HG03097 (cell line): ENCODE data around the gene HIF3A.
"Not testable (repeated sequence)": the region's sequence is repeated elsewhere in the genome, so short reads cannot be mapped to it uniquely, and the experiment has no call there.

Source experiments
- ATAC-seq: cut with Tn5 transposase; IDR thresholded peaks from one replicate; pipeline ENCODE4 v1.9.1; 2021; ENCODE audit not compliant: unreplicated experiment, low FRiP score

Gene HIF3A

DNA sequence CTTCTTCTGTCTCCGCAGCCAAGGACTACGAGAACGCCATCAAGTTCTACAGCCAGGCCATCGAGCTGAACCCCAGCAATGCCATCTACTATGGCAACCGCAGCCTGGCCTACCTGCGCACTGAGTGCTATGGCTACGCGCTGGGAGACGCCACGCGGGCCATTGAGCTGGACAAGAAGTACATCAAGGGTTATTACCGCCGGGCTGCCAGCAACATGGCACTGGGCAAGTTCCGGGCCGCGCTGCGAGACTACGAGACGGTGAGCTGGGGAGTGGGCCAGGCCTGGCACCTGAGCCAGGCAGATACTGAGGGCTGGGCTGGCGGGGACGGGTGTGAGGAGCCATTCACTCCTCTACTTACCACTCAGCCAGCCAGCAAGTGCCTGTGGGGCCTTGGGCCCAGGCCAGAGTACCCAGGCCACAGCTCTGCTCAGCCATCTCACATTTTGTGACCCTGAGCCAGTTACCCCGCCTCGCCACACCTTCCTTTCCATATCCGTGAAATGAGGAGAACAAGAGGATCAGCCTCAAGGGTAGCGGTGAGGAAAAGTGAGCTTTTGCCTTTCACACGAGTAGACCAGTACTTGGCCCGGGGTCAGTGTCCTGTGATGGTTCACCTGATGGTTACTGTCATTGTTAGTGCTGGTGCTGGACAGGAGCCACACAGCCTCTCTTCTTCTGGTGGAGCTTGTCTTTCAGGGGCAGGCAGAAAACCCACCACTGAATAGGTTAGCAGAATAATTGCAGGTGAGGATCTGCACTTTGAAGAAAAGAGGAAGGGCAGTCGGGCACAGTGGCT, 57.1 kb downstream of the HIF3A start:
- no peak for ATAC-seq

DNA sequence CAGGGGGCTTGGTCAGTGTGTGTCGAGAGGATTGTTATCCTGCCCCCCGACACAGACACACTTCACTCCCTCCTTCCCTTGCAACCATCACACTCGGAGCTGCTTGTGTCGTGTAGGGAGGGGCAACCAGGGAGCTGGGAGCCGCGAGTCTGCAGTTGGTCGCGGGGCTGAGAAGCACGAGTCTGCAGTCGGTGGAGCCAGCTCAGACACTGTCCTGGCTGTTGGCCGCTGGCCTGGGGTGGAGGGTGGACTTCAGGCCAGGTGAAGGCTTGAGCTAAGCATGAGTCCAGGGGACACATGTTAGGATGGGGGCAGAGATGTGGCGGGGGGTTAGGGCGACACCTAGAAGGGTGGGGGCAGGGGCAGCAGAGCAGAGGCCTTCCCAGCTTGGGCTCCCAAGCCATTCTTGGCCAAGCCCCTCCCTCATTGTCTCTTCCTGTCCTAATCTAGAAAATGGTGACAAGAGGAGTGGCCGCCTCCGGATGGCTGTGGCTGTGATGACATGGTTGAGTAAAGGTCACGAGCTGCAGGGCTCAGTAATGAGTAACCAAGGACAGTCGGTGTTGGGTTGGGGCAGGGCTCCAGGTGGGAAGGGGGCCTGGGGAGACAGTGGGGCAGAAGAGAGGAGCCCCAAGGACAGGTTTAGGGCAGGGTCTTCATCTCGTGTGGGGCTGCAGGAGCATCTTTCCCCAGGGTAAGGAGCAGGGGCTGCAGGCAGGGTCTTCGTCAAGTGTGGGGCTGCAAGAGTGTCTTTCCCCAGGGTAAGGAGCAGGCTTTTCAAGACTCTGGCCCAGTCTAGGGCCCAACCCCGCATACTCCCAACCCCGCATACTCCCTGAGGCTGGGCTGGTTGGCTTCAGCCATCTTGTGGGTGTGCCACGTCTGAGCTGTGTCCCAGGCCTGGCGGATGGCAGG, 58.6 kb downstream of the HIF3A start:
- no peak for ATAC-seq

DNA sequence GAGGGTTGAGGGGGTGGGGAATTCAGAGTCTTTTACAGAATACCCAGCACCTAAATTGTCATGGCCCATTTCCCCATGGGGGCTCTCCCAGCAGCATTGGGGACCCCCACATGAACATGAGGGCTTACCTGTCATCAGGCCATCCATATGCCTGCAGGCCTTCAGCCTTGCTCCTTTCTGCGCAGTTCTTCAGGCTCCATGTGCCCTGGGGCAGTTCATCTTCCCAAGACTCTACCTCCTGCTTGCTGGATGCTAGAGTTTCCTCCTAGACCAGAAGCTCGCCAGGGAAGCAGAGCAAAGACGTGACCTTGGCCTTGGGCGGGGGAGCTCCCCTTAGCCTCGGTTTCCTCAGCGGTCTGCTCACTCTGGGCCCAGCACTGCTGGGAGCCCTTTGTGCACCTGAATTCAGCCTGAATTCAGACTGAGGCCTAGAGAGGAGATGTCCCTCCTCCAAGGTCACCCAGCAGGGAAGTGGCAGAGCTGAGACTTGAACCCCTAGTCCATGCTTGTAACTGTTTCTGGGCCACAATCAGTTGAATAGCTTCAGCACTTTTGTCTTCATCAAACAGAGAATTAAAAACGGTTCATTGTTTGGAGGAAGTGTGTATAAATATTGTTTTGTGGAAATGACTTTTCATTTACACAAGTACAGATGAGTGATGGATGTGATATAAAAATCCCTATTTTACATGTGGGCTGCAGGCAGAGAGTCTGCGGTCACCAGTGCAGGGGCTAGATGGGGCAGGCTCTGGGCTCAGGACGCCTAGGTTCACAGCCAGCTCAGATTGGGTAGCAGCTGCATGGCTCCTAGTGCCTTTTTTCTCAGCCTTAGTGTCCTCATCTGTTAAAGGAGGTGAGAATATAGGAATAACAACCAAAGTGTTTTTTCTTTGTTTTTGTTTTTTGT, 59.6 kb downstream of the HIF3A start:
- ATAC-seq, result no peak

DNA sequence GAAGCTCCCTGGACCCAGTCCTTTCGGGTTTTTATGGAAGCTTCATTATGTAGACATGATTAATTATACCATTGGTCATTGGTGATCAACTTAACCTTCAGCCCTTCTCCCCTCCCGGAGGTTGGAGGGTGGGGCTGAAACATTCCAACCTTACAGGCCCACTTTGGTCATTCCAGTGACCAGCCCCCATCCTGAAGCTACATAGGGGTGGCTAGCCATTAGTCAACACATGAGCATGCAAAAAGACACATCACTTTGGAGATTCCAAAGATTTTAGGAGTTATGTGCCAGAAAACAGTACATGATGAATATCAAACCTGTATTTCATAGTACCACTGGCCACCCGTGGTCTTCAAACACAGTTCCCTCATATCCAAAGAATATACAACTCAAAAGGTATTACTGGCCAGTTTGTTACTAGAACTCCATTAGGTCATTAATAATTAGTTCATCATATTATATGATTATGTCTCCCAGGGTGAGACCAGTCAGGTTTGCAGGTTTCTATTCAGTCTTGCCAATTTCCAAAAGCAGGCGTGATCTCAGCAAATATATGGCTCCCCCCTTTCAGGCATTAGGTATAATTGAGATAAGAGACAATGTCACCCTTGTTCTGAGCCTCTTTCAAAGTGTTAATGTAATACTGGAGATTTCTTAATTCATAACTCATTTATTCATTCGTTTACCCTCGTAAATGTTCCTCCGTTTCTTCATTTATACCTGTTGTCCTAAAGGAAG, 61.2 kb downstream of the HIF3A start:
- no peak for ATAC-seq

DNA sequence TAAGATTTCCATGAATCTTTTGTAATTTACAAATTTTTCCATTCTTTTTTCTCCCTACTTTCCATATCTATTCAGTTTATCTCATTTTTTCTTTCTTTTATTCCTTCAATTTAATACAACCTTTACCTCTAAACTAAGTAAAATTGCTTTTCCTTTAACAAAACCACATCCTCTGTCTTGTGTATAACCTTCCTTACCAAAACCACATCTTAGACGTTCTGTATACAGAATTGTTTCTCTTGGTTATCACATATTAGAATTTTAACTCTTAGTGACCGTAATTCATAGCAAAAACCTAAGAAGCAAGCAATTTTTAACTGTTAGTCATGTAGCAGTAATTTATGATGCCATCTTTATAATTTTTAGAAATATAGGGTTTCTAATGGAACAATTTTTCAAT, 65.1 kb downstream of the HIF3A start:
- ATAC-seq, result no peak

DNA sequence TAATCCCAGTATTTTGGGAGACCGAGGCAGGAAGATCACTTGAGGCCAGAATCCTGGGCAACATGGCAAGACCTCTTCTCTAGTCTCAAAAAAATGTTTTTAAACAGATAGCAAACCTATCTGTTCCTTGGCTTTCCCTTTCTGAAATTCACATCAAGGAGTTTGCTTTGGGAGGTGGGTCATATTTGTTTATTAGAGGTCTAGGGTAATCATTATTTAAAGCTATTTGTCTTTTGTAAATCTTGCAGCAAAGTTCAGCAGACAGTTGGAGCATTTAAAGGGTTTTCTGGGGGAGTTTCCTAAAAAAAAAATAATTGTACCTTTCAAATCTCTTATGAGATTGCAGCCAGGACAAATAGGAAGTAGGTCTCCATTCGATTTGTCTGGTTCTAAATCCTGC, 67.5 kb downstream of the HIF3A start:
- no peak for ATAC-seq

DNA sequence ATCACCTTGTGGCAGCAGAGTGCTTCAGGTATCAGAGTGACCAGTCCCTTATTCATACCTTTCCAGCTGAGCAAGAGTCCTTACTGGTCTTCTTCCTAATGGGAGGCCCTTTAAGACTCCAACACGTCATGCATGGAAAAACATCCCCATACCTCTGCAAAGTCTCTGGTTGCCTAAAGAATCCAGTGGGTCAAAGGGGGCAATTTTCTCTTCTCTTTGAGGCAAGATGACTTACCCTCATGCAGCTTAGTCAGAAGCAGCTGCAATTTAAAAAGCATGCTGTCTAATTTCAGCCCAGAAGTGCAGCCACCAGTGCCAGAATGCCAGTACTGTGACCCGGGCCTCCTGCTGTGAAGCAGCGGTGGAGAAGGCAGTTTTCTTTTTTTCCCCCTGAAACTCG, 68.7 kb downstream of the HIF3A start:
- ATAC-seq, result no peak

DNA sequence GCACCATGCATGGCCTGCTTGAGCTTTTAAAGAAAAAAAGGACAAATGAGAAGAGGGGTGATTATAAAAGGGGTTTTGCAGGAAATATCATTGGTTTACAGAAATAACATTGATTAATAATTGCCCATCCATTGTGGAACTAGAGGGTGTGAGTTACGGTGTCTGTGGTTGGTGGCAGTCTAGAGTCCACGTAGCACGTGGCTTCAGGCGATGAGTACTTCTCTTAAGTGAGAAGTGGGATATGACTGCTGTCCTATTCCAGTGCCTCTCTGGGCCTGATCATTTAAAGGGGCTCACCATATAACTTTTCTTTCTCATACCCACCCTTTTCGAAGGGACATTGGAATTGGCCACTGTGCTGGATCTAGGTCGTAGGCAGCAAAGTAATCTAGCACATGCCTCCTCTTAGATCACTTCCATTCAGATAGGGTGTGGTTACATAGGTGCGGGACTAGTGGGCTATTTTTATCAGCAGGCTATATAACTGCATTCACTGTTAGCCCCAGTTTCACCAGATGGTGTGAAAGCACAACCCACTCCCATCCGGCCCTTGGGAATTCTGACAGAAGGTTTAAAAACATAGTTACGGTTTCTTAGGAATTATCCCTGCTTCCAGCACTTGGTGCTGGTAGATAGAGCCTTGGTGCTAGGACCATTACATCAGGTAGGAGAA, 69.9 kb downstream of the HIF3A start:
- ATAC-seq, result no peak

DNA sequence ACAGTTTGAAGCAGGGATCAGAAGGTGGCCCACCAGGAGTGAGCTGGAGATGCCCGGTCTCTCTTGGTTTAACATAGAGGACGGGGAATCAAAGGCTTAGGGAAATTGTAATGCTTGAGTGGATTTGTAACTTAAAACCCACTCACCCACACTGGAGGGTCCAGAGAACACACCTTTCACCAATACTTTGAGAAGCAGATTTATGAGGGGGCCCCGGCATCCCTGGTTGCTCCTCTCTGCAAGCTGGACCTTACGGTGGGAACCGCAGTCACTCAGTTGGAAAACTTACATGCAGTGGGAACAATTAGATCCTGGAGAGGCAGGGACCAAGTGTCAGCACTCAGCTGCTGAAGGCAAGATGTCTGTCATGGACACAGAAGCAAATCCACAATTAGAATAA, 70.6 kb downstream of the HIF3A start:
- no peak for ATAC-seq

DNA sequence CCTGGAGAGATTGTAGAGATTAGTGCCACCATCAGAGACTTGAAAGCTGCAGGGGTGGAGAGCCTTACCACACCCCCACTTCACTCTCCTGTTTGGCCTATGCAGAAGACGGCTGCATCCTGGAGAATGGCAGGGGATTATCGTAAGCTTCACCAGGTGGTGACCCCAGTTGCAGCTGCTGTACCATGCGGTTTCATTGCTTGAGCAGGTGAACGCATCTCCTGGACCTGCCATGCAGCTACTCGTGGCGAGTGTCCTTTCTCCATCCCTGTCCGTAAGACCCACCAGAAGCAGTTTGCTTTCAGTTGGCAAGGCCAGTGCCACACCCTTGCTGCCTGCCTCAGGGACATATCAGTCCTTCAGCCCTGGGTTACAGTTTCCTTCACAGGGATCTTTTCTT, 71.3 kb downstream of the HIF3A start:
- no peak for ATAC-seq

DNA sequence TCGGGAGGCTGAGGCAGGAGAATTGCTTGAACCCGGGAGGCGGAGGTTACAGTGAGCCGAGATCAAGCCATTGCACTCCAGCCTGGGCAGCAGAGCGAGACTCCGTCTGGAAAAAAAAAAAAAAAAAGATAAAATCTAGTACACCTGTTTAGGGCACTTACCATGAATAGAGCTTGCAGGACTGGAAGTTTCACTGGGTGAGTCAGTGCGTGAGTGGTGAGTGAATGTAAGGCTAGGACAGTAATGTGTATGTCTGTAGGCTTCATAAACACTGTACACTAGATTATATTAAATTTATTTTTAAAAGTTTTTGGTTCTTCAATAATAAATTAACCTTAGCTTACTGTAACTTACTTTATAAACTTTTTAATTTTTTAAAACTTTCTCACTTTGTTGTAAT, 73.0 kb downstream of the HIF3A start:
- no peak for ATAC-seq

DNA sequence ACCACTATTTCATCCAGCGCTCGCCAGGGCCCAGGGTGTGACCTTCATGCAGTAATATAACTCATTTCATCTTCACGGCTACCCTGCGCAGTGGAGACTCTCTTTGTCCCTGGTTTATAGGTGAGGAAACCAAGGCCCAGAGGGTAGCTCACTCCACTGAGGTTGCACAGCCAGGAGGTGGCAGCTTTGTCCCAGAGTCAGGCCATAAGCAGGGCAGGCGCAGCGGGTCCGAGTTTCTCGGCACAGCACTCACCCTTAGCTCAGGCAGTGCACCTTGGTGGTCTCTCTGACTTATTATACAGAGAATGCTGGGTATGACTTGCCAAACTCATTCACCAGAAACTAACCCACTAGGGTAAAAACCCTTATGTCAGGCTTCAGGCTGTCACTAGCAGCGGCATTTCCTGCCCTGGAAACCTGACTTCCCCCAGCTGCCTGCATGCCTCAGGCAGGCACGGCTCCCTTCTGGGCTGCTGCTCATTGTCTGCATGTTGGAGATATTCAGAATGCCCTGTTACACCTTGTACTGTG, 74.6 kb downstream of the HIF3A start:
- ATAC-seq, result no peak

DNA sequence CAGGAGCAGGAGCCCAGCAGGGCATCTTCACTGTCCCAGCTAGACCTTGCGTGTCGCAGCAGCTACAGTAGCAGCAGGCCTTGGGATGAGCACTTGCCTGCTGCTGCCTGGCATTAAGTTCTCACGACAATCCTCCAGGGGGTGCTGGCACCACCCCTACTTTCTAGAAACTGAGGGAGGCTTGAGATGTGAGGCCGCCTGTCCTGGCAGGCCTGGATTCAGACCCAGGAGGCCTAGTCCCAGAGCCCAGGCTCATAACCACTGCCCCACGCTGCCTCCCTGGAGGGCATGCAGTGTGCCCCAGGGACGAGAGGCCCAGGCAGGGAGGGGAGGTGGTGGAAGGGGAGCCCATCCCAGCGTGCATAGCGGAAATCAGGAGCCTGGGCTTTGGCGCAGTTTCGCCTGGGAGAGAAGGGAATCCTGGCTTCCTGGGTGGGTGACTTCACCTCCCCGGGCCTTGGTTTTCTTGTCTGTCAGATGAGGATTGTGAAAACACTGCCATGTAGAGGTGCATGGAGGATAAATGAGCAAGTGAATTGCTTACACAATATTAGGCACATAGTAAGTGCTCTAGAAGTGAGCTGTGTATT, 76.2 kb downstream of the HIF3A start:
- no peak for ATAC-seq

DNA sequence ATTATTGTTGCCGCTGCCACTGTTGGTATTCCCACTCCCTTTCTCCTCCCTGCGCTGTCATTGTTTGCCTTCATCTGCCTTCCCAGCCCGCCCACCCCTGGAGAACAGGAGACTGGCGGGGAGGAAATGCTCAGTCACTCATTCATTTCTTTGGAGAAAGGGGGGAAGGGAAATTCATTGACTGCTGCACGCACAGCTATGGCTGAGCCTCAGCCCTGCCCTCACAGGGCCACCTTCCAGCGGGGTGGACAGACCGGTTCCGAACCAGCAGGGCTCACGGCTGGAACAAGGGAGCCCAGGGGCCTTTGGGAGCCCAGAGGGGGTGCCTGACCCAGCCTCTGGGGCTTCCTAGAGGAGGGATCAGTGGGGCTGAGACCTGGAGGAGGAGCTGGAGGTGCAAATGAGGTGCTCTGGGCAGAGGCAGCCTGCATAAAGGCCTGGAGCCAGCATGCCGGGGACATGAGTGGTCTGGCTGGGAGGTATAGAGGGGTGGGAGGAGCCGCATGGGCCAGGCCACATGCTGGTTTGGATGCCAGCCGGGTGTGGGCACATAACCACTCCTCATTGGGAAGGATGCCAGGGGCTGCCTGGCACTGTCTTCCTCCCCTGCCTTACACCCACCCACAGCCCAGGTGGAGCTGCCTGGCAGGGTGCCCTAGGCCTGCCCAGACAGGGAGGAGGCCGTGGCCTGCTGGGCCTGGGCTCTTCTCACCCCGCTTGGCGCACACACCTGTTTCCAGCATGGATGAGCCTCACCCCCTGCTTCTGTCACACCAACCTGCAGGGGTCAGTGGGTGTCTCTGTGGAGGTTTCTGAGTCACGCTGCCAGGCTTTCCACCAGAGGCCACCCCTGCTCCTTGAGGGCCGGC, 76.9 kb downstream of the HIF3A start:
- ATAC-seq, result no peak

DNA sequence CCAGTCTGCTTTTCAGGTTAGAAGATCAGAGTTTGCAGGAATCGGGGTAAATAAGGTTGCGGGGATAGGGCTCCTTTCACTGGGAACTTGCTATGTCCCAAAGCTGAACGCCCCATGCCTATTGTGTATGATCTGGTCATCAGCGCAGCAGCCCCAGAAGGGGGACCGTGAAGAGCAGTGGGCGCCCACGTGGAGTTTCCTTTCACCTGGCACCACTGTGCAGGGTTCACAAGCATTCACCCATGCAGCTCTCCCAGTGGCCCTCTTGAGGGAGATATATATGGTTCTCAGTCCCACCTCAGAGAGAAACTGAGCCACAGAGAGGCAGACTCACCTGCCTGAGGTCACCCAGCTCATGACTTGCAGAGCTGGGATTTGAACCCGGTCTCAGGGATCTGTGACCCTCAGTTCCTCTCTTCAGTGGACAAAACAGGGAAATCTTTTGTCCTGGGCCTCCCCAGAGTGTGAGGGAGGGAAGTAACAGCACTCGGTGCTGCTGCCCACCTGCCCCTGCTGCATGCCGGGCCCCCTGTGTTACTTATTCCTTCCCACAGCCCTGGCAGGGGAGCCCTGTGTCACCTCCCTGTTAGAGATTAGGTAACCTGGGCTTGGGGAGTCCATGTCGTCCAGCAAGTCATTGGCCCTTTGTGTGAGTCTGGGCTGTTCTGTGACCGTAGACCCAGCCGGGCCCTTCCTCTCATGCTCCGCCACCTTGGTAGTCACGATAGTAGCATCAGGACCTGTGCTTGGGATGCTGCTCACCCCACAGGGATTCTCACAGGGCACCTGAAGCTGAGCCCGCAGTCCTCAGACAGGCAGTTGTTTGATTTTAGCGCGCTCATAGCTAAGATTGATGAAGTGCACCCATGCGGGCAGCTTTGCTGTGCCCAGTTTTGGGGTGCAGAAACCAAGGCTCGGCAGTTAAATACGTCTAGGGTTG, 78.0 kb downstream of the HIF3A start:
- no peak for ATAC-seq

DNA sequence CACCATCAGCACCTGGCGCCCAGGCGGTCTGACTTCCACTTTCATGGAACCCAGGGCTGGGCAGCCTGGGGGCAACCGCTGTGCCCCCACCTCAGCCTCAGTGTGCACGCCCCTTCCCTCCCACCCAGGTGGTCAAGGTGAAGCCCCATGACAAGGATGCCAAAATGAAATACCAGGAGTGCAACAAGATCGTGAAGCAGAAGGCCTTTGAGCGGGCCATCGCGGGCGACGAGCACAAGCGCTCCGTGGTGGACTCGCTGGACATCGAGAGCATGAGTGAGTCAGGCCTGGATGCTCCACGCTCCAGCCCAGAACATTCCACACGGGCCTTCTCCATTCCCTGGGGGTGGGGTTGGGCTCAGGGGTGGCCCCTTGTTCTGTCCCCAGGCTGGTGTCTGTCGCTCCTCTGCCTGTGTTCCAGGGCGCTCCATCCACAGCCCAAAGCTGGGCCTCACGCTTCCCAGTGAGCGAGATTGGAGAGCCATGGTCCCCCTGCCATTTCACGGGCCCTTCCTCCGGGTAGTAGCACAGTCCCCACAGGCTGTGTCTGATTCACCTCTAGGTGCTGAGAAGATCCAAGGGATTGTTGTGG, 78.7 kb downstream of the HIF3A start:
- ATAC-seq, result not testable (repeated sequence)
